HEK293 (cell line): ENCODE data around the gene ATRNL1.

Experiments
- CTCF ChIA-PET: fragments of 350-600 bp; formaldehyde crosslinking; extraction: SDS; loops from one replicate; lab custom pipeline; 2021; ENCODE audit warnings: antibody characterized with exemption; lab: Yijun Ruan, JAX
- POLR2A ChIA-PET: fragments of 300-600 bp; formaldehyde crosslinking; extraction: SDS; loops from one replicate; lab custom pipeline; 2020; ENCODE audit warnings: antibody characterized with exemption, inconsistent platforms; lab: Yijun Ruan, JAX
- H3K27ac ChIP-seq: fragments of 200-500 bp; sonication (Bioruptor generic); 2 replicates; pipeline ENCODE4 v1.5.1; 2014; ENCODE audit warnings: low read depth, low read length, control low read depth, inconsistent platforms; ENCODE audit errors: extremely low read depth
- H3K36me3 ChIP-seq, 2 experiments: fragments of 200-500 bp in 1 of 2; sonication (Bioruptor generic) in 1 of 2; 1 replicate in 1 of 2; 2 replicates in 1 of 2; pipeline ENCODE4 v1.5.1; 2014 to 2017; ENCODE audit warnings: inconsistent platforms in 2 of 2, low read length in 2 of 2; ENCODE audit not compliant: control insufficient read depth in 2 of 2, insufficient read depth in 1 of 2
- H3K4me1 ChIP-seq: fragments of 200-500 bp; sonication (Bioruptor generic); 2 replicates; pipeline ENCODE4 v1.5.1; 2014; ENCODE audit warnings: mild to moderate bottlenecking, low read length, inconsistent platforms; ENCODE audit not compliant: control insufficient read depth, insufficient read depth
- H3K4me3 ChIP-seq: 2 replicates; pipeline ENCODE4 v1.5.1; 2011; ENCODE audit warnings: low read depth, mild to moderate bottlenecking, control low read depth, low read length, moderate library complexity
- H3K9me3 ChIP-seq: fragments of 200-500 bp; sonication (Bioruptor generic); 2 replicates; pipeline ENCODE4 v1.5.1; 2014; ENCODE audit warnings: low read depth, low read length, inconsistent platforms; ENCODE audit not compliant: control insufficient read depth, insufficient read depth
- FEZF1 ChIP-seq: fragments of 450-650 bp; formaldehyde crosslinking; IDR thresholded peaks from 2 replicates; pipeline ENCODE4 v1.5.1; 2016; ENCODE audit warnings: missing biosample characterization, missing genetic modification characterization
- GFI1B ChIP-seq: fragments of 450-650 bp; formaldehyde crosslinking; IDR thresholded peaks from 2 replicates; pipeline ENCODE4 v1.5.1; 2016; ENCODE audit warnings: missing biosample characterization, missing genetic modification characterization
- INSM2 ChIP-seq: fragments of 450-650 bp; formaldehyde crosslinking; IDR thresholded peaks from 2 replicates; pipeline ENCODE4 v1.5.1; 2016; ENCODE audit warnings: missing biosample characterization, missing genetic modification characterization
- PATZ1 ChIP-seq: fragments of 450-650 bp; formaldehyde crosslinking; IDR thresholded peaks from 2 replicates; pipeline ENCODE4 v1.5.1; 2016; ENCODE audit warnings: missing biosample characterization, missing genetic modification characterization
- RBAK ChIP-seq: fragments of 450-650 bp; formaldehyde crosslinking; IDR thresholded peaks from 2 replicates; pipeline ENCODE4 v1.5.1; 2016; ENCODE audit warnings: missing biosample characterization, missing genetic modification characterization
- SETDB1 ChIP-seq: IDR thresholded peaks from one replicate; pipeline ENCODE4 v1.6.1; 2017; ENCODE audit warnings: mild to moderate bottlenecking, low read length, moderate library complexity, mixed read lengths; ENCODE audit not compliant: insufficient read length
- SP7 ChIP-seq: fragments of 450-650 bp; formaldehyde crosslinking; IDR thresholded peaks from 2 replicates; pipeline ENCODE4 v1.5.1; 2016; ENCODE audit warnings: missing biosample characterization, missing genetic modification characterization
- TRIM28 ChIP-seq: IDR thresholded peaks from 2 replicates; pipeline ENCODE4 v1.6.1; 2011; ENCODE audit warnings: low read length, control low read depth, borderline replicate concordance
- ZBTB11 ChIP-seq: fragments of 450-650 bp; formaldehyde crosslinking; conservative IDR thresholded peaks from 2 replicates; pipeline ENCODE4 v1.5.1; 2016; ENCODE audit warnings: low read depth, missing biosample characterization, missing genetic modification characterization
- ZBTB48 ChIP-seq: fragments of 450-650 bp; formaldehyde crosslinking; IDR thresholded peaks from 2 replicates; pipeline ENCODE4 v1.5.1; 2016; ENCODE audit warnings: missing biosample characterization, missing genetic modification characterization
- ZNF184 ChIP-seq: fragments of 450-650 bp; IDR thresholded peaks from 2 replicates; pipeline ENCODE4 v1.5.1; 2018; ENCODE audit warnings: missing biosample characterization, mild to moderate bottlenecking, missing genetic modification characterization
- ZNF202 ChIP-seq: fragments of 450-650 bp; formaldehyde crosslinking; IDR thresholded peaks from 2 replicates; pipeline ENCODE4 v1.5.1; 2016; ENCODE audit warnings: missing biosample characterization, missing genetic modification characterization, borderline replicate concordance
- ZNF221 ChIP-seq: fragments of 450-650 bp; formaldehyde crosslinking; IDR thresholded peaks from 2 replicates; pipeline ENCODE4 v1.5.1; 2017; ENCODE audit warnings: missing biosample characterization, missing genetic modification characterization, borderline replicate concordance
- ZNF239 ChIP-seq: fragments of 450-650 bp; formaldehyde crosslinking; IDR thresholded peaks from 2 replicates; pipeline ENCODE4 v1.5.1; 2016; ENCODE audit warnings: missing biosample characterization, missing genetic modification characterization
- ZNF292 ChIP-seq: fragments of 450-650 bp; formaldehyde crosslinking; IDR thresholded peaks from 2 replicates; pipeline ENCODE4 v1.5.1; 2016; ENCODE audit warnings: low read depth, missing biosample characterization, missing genetic modification characterization, borderline replicate concordance
- ZNF302 ChIP-seq: fragments of 450-650 bp; formaldehyde crosslinking; IDR thresholded peaks from 2 replicates; pipeline ENCODE4 v1.5.1; 2016; ENCODE audit warnings: missing biosample characterization, missing genetic modification characterization, low read depth
- ZNF366 ChIP-seq: fragments of 450-650 bp; formaldehyde crosslinking; conservative IDR thresholded peaks from 2 replicates; pipeline ENCODE4 v1.5.1; 2016; ENCODE audit warnings: missing biosample characterization, missing genetic modification characterization
- ZNF433 ChIP-seq: fragments of 450-650 bp; formaldehyde crosslinking; IDR thresholded peaks from 2 replicates; pipeline ENCODE4 v1.5.1; 2016; ENCODE audit warnings: missing biosample characterization, missing genetic modification characterization, low read depth
- ZNF510 ChIP-seq: fragments of 450-650 bp; formaldehyde crosslinking; IDR thresholded peaks from 2 replicates; pipeline ENCODE4 v1.5.1; 2018; ENCODE audit warnings: mild to moderate bottlenecking, missing genetic modification characterization, missing biosample characterization; ENCODE audit not compliant: insufficient replicate concordance
- ZNF521 ChIP-seq: fragments of 450-650 bp; formaldehyde crosslinking; IDR thresholded peaks from 2 replicates; pipeline ENCODE4 v1.5.1; 2017; ENCODE audit warnings: missing biosample characterization, mild to moderate bottlenecking, missing genetic modification characterization
- ZNF555 ChIP-seq: fragments of 450-650 bp; formaldehyde crosslinking; conservative IDR thresholded peaks from 2 replicates; pipeline ENCODE4 v1.5.1; 2017; ENCODE audit warnings: missing biosample characterization, mild to moderate bottlenecking, missing genetic modification characterization, inconsistent platforms
- ZNF571 ChIP-seq: fragments of 450-650 bp; formaldehyde crosslinking; IDR thresholded peaks from 2 replicates; pipeline ENCODE4 v1.5.0; 2017; ENCODE audit warnings: missing biosample characterization, missing genetic modification characterization
- ZNF747 ChIP-seq: fragments of 450-650 bp; formaldehyde crosslinking; IDR thresholded peaks from 2 replicates; pipeline ENCODE4 v1.5.1; 2016; ENCODE audit warnings: missing biosample characterization, missing genetic modification characterization

Gene ATRNL1

GRCh38 chr10:115942101-115942500, 848.9 kb downstream of the ATRNL1 start:
- Histone ChIP-seq H3K9me3 (no peaks in the 10 kb centered on the region), H3K27ac (no peak overlapping the region), H3K36me3 (no peaks in the 10 kb centered on the region)
- TF ChIP-seq ZNF302 (no peak), GFI1B (tag by site-specific recombination) (no peak), ZNF221 (tag by site-specific recombination) (no peak), FEZF1 (tag by site-specific recombination) (no peak), ZNF292 (no peak), ZNF184 (tag by site-specific recombination) (no peak), TRIM28 (no peak), ZNF555 (no peak), ZNF521 (tag by site-specific recombination) (no peak), ZNF433 (tag by site-specific recombination) (no peak), ZNF202 (tag by site-specific recombination) (no peak), SETDB1 (no peak), SP7 (tag by site-specific recombination) (no peak)
- TF ChIP-seq, all 188 proteins: peak for 0
- ChIA-PET CTCF (interaction anchor here (0.6 kb wide), 1 partner anchor 104 kb away, joined by 3 read pairs; no protein-coding TSS in a partner anchor), POLR2A (no interaction called here)
- H3K4me3 ChIP-seq: no peak overlapping the region
- no peaks in the 10 kb centered on the region for H3K4me1 ChIP-seq

GRCh38 chr10:115944538-115944937, 851.4 kb downstream of the ATRNL1 start:
- no peaks in the 10 kb centered on the region for H3K4me1 ChIP-seq
- H3K9me3 ChIP-seq: no peaks in the 10 kb centered on the region
- ChIA-PET POLR2A (no interaction called here), CTCF (no interaction called here)
- H3K4me3 ChIP-seq: no peak overlapping the region
- TF ChIP-seq INSM2: no peak
- no peak for TF ChIP-seq ZBTB11 (tag by site-specific recombination)
- no peak overlapping the region for H3K27ac ChIP-seq
- H3K36me3 ChIP-seq: no peaks in the 10 kb centered on the region

GRCh38 chr10:115945701-115946445, 852.7 kb downstream of the ATRNL1 start:
- ChIA-PET POLR2A (no interaction called here), CTCF (interaction anchor here (0.6 to 1.5 kb wide), 4 partner anchors 82 to 962 kb away, joined by 3 to 7 read pairs (median 4); no protein-coding TSS in a partner anchor)
- Histone ChIP-seq H3K4me1 (0 out of 2 replicates have a peak, but pooled peaks cover 3% of the 10 kb centered on the region), H3K27ac (no peak overlapping the region), H3K36me3 (no peaks in the 10 kb centered on the region), H3K9me3 (no peaks in the 10 kb centered on the region), H3K4me3 (no peak overlapping the region)
- TF ChIP-seq ZNF571 (no peak), ZBTB48 (no peak), ZNF202 (tag by site-specific recombination) (no peak), ZNF366 (tag by site-specific recombination) (no peak), ZNF510 (tag by site-specific recombination) (no peak), ZNF239 (tag by site-specific recombination) (no peak), PATZ1 (no peak), RBAK (tag by site-specific recombination) (no peak), ZNF747 (no peak)
